Suprapubic skin (tissue), 4 donors: ENCODE results near the gene ANKLE2.

Experiments used
- CTCF ChIP-seq, 2 donors: fragments of 200-600 bp in 1 of 2; fragments of 450-650 bp in 1 of 2; sonication (generic) in 1 of 2; IDR thresholded peaks; one replicate each; pipeline ENCODE4 v1.5.1; 2016 to 2019; ENCODE audit warnings: antibody characterized with exemption in 2 of 2, mild to moderate bottlenecking in 1 of 2, moderate library complexity in 1 of 2
- EP300 ChIP-seq: sonication (generic); formaldehyde crosslinking; IDR thresholded peaks from one replicate; pipeline ENCODE4 v1.6.1; 2017; ENCODE audit warnings: antibody characterized with exemption
- POLR2AphosphoS5 ChIP-seq, 3 donors: sonication (generic); formaldehyde crosslinking; IDR thresholded peaks; one replicate each; pipeline ENCODE4 v1.6.1; 2017; ENCODE audit warnings: antibody characterized with exemption in 3 of 3

DNA sequence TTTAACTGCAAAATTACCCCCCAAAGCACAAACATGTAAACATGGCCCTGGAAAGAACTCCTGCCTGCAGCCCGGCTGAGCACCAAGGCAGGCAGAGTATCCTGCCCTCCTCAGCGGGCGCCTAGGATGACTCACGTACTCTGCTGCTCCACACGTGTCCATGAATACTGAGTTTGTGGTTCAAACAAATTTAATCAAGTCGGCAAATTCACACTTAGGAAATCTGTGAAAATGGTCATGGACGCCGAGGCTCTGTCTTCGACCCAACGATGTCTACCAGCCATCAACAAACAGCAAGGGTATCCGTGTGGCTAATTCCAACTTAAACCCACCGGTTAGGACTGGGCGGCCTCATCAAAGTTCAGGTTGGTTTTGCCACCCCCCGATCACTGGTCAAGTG is 41.5 kb upstream of the ANKLE2 start:
- TF ChIP-seq POLR2AphosphoS5 (IDR thresholded peaks at IDR 0.05) (no peak), CTCF (IDR thresholded peaks at IDR 0.05) (no peak), EP300 (no peak)
